Measurements from ENCODE around the gene KLHL28.

The KLHL28 gene

DNA sequence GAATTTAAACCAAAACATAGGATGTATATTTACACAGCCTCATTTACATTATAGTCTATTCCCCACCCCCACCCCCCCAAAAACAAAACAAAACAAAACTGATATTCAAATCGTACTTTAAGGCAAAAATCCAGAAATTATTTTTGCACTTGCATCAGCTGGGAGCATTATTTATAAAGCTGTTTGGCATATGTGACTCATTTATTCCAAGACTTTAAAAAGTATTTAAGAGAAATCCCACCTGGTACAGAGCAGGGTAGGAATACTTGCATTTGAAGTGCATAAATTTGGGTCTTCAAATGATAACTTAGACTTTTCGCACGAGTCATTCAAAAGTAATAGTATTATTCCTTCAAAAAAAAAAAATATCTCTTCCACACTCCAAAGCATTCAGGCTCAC, 1.1 kb downstream of the KLHL28 start:
- no peak for DNase-seq (ENCODE audit: low spot score)

DNA sequence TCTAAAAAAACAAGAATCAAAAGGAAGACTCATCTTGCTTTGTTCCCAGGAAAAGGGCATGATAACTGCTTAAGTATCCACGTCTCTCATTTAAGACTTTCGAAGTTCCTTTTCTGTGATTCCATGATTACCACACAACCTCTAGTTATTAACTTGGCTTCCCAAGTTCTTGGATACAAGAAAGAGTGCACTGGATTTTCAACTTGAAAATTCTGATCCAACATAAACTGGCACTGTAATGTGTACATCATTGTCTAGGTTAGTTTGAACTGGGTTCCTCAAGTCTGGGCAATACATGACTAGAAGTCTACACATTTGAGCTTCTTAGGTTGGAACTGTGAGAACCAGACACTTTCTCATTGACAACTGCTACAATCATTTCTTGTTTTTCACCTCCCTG, 1.6 kb downstream of the KLHL28 start:
- DNase-seq (ENCODE audit: low spot score), result no peak

DNA sequence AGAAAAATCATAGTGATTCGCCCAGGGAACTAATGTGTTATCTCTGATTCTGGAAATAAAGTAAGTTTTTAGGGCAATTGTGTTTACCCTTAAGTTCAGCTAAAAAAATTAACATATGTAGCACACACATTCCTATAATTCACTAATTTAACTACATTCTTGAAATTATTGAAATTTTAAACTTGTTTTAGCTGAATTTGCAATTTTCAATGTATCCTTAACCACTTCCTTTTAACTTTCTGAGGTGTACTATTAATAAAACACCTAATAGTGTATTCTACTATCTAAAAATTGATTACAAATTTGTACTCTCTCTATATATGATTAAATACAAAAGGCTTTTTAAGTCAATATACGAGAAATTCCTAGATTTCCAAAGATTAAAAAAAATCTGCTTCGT, 2.2 kb downstream of the KLHL28 start:
- no peak for DNase-seq (ENCODE audit: low spot score)

- no peak for DNase-seq (ENCODE audit: low spot score)
Measured at GRCh38 chr14:44956866-44957265, 4.9 kb downstream of the KLHL28 start.

- DNase-seq (ENCODE audit: low spot score), result no peak
Measured at GRCh38 chr14:44955528-44955927, 6.2 kb downstream of the KLHL28 start.

- DNase-seq (ENCODE audit: low spot score), result no peak
Measured at GRCh38 chr14:44954750-44955149, 7.0 kb downstream of the KLHL28 start.

DNA sequence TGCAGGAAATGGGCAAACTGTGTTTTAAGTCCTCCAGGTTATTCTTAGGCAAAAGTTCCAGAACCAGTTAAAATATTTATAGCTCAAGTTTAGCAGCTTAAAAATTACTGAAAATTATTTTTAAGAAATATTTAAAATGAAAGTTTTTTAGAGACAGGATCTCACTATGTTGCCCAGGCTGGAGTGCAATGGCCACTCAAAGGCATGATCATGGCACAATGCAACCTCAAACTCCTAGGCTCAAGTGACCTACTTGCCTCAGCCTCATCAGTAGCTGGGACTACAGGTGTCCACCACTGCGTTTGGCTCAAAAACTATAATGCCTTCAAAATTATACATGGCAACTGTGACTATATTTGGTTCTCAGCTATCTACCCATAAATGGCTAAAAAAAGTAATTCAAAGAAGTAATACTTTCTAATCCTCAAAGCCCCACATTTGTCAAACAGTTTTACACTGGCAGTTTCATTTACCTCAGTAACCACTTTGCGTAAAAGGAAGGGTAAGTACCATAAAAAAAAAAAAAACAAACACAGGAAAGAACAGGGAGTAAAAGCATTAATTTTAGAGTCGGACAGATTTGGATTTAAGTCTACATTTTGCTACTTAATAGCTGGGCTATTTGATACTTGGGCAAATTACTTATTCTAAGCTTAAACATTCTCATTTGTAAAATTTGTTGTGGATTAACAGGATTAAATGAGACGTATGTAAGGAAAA, 9.2 kb downstream of the KLHL28 start:
- no peak for DNase-seq (ENCODE audit: low spot score)

GRCh38 chr14:44951051-44951450, 10.7 kb downstream of the KLHL28 start:
- no peak for DNase-seq (ENCODE audit: low spot score)

DNA sequence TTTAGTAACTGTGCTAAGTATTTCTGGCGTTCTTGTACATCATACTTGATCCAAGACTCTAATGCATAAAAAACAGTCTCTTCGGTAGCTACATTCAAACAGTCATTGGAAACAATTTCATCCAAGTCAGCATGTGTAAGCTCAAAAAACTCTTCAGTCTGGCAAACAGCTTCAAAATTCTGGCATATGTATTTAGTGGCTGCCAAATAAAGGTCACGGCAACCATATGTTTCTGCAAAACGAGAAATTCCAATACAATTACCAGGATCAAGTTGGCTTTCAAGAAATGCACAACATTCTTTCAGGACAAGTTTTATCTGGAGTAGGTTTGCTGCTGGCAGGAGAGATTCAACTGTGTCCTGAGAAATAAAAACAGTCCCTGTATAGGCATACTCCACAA, 16.5 kb downstream of the KLHL28 start:
- no peak for DNase-seq (ENCODE audit: low spot score)

DNA sequence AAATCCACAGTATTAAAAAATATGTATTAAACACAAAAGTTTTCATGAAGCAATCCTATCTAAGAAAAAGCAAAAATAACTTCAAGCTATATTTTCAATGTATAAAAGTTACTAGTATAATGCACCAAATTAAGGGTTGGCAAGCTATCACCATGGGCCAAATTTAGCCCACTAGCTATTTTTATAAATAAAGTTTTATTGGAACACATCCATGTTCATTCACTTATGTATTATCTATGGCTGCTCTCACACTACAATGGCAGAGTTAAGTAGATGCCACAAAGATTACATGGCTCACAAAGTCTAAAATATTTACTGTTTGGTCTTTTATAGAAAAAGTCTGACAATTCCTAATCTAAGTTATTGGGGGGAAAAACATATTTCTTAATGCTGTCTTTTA, 17.6 kb downstream of the KLHL28 start:
- no peak for DNase-seq (ENCODE audit: low spot score)

DNA sequence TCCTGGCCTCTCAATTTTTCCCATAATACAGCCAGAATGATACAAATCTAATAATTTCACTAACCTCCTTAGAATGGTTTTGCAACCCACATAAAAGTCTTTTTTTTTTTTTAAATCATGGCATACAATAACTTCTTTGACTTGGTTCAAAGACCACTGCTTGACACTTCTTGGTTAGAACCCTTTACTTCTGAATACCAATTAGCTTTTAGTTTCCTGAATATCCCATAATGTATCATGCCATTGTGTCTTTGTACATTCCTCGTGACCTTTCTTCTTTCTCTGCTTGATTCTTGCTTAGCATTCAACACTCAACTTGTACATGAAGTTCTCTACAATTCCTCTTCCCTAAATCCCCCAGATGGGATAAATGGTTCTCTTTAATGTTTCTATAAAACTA, 19.3 kb downstream of the KLHL28 start:
- no peak for DNase-seq (ENCODE audit: low spot score)

DNA sequence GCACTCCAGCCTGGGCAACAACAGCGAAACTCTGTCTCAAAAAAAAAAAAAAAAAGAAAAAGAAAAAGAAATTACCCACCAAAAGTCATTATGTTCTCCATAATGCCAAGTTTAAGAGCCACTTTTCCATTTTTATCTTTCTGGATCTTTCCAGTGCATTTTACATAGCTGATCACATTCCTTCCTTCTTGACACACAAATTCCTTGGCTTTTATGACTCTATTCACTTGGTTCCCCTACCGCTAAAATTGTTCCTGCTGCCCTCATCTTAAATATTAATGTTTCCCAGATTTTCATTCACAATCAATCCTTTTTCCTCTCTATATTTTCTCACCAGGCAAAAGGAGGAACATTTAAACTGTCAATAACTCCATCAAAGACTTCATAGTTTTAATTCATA, 20.2 kb downstream of the KLHL28 start:
- no peak for DNase-seq (ENCODE audit: low spot score)

- no peak for DNase-seq (ENCODE audit: low spot score)
Measured at GRCh38 chr14:44940944-44941343, 20.8 kb downstream of the KLHL28 start.

DNA sequence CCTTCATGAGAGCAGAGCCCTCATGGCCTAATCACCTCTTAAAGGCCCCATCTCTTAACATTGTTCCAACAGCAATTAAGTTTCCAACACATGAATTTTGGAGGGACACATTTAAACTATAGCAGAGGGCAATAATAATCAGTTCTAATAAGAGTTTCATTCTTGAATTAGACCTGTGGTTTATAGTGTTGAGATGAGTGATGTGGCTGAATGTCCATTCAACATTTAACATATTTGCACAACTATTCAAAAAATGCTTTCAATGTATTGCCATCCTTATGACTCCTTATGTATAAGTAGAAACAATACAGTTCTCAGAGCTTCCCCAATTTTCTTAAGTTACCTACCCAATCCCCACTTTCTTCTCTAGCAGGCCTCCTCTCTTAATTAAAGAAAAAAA, 21.5 kb downstream of the KLHL28 start:
- DNase-seq (ENCODE audit: low spot score), result no peak

- DNase-seq (ENCODE audit: low spot score), result no peak
Measured at GRCh38 chr14:44937547-44937946, 24.2 kb downstream of the KLHL28 start.

- DNase-seq (ENCODE audit: low spot score), result no peak
Measured at GRCh38 chr14:44935155-44935554, 26.6 kb downstream of the KLHL28 start.

DNA sequence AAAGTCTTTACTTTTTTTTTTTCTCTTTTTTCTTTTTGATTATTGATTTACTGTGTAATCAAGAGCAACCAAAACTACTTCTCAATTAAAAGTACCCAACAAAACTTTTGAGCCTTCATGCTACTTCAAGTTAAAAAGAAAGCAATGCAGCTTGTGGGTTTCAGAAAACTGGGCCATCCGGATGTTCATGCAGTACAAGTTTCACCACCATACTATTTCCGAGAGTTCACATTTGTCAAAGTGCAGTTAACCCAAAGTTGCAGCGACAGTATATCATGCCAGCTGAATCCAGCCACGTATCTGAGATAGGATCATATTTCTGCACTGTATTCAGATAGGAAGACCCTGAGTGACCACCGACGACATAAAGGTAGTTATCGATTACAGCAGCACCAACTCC, 33.0 kb downstream of the KLHL28 start:
- no peak for DNase-seq (ENCODE audit: low spot score)

- DNase-seq (ENCODE audit: low spot score), result no peak
Measured at GRCh38 chr14:44914849-44915248, 46.9 kb downstream of the KLHL28 start.

DNA sequence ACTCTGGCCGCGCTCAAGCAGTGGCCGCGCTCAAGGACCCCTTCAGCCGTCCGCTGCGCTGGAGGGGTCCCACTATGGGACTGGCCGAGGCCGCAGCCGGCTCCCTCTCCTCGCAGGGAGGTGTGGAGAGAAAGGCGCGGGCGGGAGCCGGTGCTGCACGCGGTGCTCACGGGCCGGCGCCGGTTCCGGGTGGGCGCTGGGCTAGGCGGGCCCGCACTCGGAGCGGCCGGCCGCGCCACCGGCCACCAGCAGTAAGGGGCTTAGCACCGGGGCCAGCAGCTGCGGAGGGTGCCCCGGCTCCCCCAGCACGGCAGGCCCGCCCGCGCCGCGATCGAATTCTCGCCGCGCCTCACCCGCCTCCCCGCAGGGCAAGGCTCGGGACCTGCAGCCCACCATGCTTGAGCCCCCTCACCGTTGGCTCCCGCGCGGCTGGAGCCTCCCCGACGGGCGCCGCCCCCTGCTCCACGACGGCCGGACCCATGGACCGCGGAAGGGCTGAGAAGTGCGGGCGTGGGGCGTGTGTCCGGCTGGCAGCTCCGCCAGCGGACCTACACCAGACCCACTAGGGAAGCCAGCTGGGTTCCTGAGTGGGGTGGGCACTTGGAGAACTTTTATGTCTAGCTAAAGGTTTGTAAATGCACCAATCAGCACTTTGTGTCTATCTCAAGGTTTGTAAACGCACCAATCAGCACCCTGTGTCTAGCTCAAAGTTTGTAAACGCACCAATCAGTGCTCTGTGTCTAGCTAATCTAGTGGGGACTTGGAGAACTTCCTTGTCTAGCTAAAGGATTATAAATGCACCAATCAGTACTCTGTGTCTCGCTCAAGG, 49.5 kb downstream of the KLHL28 start:
- no peak for DNase-seq (ENCODE audit: low spot score)

GRCh38 chr14:44910821-44911220, 50.9 kb downstream of the KLHL28 start:
- no peak for DNase-seq (ENCODE audit: low spot score)

DNA sequence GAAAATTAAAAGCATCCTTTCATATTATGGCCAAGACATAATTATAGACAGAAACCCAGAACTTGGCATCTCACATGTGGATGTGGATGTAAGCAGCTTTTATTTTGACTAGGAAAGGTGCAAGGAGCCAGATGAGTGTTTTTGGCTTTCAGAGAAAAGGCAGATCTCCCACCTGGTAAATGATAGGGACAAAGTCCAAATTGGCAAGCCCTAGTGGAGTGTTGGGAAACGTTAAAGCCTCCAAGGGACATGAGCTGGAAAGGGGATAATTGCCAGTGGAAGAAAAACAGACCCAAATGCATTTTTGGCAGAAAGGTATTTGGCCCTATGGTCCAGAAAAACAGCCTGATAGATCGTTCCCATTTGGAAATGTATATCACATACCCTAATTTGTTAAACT, 60.1 kb downstream of the KLHL28 start:
- DNase-seq (ENCODE audit: low spot score), result no peak

DNA sequence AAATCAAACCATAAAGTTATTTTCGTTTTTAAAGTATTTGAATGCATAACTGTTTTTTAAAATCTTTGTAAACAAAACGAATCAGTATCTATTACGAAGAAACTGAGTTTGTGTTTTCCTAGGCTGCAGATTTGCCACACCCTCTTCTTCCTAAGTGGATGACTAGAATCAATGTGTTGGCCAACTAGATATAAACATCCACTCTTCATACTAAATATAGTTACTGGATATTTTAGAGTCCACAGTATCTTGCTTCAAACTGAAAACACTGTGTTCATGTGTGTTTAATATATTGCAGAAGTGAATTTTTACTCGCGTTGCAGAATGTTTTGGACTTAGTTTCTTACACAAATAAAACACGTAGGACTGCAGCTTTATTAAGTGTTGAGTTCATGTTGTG, 63.2 kb downstream of the KLHL28 start:
- no peak for DNase-seq (ENCODE audit: low spot score)

GRCh38 chr14:44897845-44898151, 63.9 kb downstream of the KLHL28 start:
- DNase-seq (ENCODE audit: low spot score), result no peak
